HPDE6-E6E7 (cell line): Measurements from ENCODE around the gene PEX11A.
A peak's percentile ranks its signal among the peaks of the same experiment; 100 is the strongest.
"Not testable (repeated sequence)": the region's sequence is repeated elsewhere in the genome, so short reads cannot be mapped to it uniquely, and the experiment has no call there.

Experiments
- DNase-seq: peaks from one replicate; pipeline ENCODE4 v3.0.0; 2011; ENCODE audit warnings: missing footprints; ENCODE audit errors: extremely low spot score

Gene PEX11A

GRCh38 chr15:89690276-89691218, at the start of gene PEX11A, which contains the start of gene WDR93:
Gene PEX11A (minus strand): TSS chr15:89690754. CDS start chr15:89690632, 122 bp downstream.
Gene WDR93 (plus strand): TSS chr15:89690811. CDS start chr15:89701747, 10,936 bp downstream.
- peak; percentile 71 for DNase-seq

- DNase-seq, result peak; percentile 50
These were observed 49.6 kb upstream of the PEX11A start for GRCh38 chr15:89740137-89740536.

GRCh38 chr15:89735773-89736172, 45.2 kb upstream of the PEX11A start:
- DNase-seq, result no peak

- no peak for DNase-seq
These were observed 42.1 kb upstream of the PEX11A start for GRCh38 chr15:89732451-89733172.

GRCh38 chr15:89731275-89731674, 40.7 kb upstream of the PEX11A start:
- no peak for DNase-seq

- no peak for DNase-seq
These were observed 37.7 kb upstream of the PEX11A start for GRCh38 chr15:89728254-89728653.

- DNase-seq, result no peak
These were observed 34.5 kb upstream of the PEX11A start for GRCh38 chr15:89725064-89725463.

GRCh38 chr15:89724621-89725020, 34.1 kb upstream of the PEX11A start:
- no peak for DNase-seq

- DNase-seq, result no peak
These were observed 32.5 kb upstream of the PEX11A start for GRCh38 chr15:89723031-89723430.

GRCh38 chr15:89714775-89715174, 24.2 kb upstream of the PEX11A start:
- DNase-seq, result no peak

- no peak for DNase-seq
These were observed 17.0 kb upstream of the PEX11A start for GRCh38 chr15:89707577-89707976.

GRCh38 chr15:89704411-89704810, 13.9 kb upstream of the PEX11A start:
- DNase-seq, result no peak

GRCh38 chr15:89695198-89695597, 4.6 kb upstream of the PEX11A start:
- no peak for DNase-seq

- DNase-seq, result no peak
These were observed 3.1 kb upstream of the PEX11A start for GRCh38 chr15:89693696-89694095.

GRCh38 chr15:89693091-89693490, 2.5 kb upstream of the PEX11A start:
- DNase-seq, result no peak

GRCh38 chr15:89689930-89690275, 651 bp downstream of the PEX11A start:
- DNase-seq, result not testable (repeated sequence)

GRCh38 chr15:89686522-89686921, 4.0 kb downstream of the PEX11A start:
- DNase-seq, result no peak

- no peak for DNase-seq
These were observed 4.6 kb downstream of the PEX11A start for GRCh38 chr15:89685995-89686394.

- DNase-seq, result no peak
These were observed 9.4 kb downstream of the PEX11A start for GRCh38 chr15:89681146-89681545.

- no peak for DNase-seq
These were observed 10.2 kb downstream of the PEX11A start for GRCh38 chr15:89680282-89680873.

- DNase-seq, result no peak
These were observed 11.3 kb downstream of the PEX11A start, which contains the start of gene PLIN1 for GRCh38 chr15:89679212-89679611. Gene PLIN1 (minus strand): TSS chr15:89679367. CDS start chr15:89677489, 1,878 bp downstream.

GRCh38 chr15:89677381-89677780, 13.2 kb downstream of the PEX11A start:
- DNase-seq, result no peak
